IMR-90 (cell line): Measurements from ENCODE around the gene PAX1. TPM values are rescaled to one million over a fixed set of nuclear protein-coding genes. Genes with fewer than 3 reads are reported as not detected.
A peak's percentile ranks its signal among the peaks of the same experiment; 100 is the strongest.

ENCODE experiments used
- ATAC-seq: fragments of 200-7000 bp; cut with Tn5 transposase; 2 replicates; pipeline ENCODE4 v1.9.1; 2020; ENCODE audit warnings: low read depth, mild to moderate bottlenecking, moderate library complexity
- BruUV-seq: library from RNA; stranded (reverse); fragments of 400-500 nt; replicated peaks from 2 replicates; lab custom pipeline; 2021; lab: Mats Ljungman, UMichigan
- CTCF ChIA-PET: fragments of 300-600 bp; formaldehyde crosslinking; extraction: SDS; loops from one replicate; lab custom pipeline; 2021; ENCODE audit warnings: antibody characterized with exemption; lab: Yijun Ruan, JAX
- POLR2A ChIA-PET: fragments of 300-600 bp; sonication (Branson Sonifier 250); formaldehyde crosslinking; loops from one replicate; lab custom pipeline; 2022; ENCODE audit warnings: antibody characterized with exemption; ENCODE audit not compliant: unreplicated experiment; lab: Charles Lee
- DNase-seq: peaks from one replicate; pipeline ENCODE4 v3.0.0; 2013
- H2AFZ ChIP-seq: replicated peaks from 2 replicates; pipeline ENCODE3; 2013; ENCODE audit warnings: low read length, mild to moderate bottlenecking; ENCODE audit not compliant: poor library complexity
- H2AK5ac ChIP-seq: 2 replicates; pipeline ENCODE4 v1.6.1; 2013; ENCODE audit warnings: low read depth, low read length, inconsistent platforms
- H2AK9ac ChIP-seq: replicated peaks from 2 replicates; pipeline ENCODE3; 2013; ENCODE audit warnings: mild to moderate bottlenecking, low read depth, low read length, moderate library complexity; ENCODE audit not compliant: poor library complexity
- H2BK120ac ChIP-seq: 2 replicates; pipeline ENCODE4 v1.6.1; 2013; ENCODE audit warnings: low read depth, low read length, inconsistent platforms
- H2BK15ac ChIP-seq: 3 replicates; pipeline ENCODE4 v1.6.1; 2013; ENCODE audit warnings: low read depth, low read length, inconsistent platforms
- H2BK20ac ChIP-seq: 2 replicates; pipeline ENCODE4 v1.6.1; 2013; ENCODE audit warnings: low read depth, mild to moderate bottlenecking, inconsistent platforms, low read length, moderate library complexity
- H2BK5ac ChIP-seq: 2 replicates; pipeline ENCODE4 v1.6.1; 2013; ENCODE audit warnings: mild to moderate bottlenecking, low read depth, low read length, inconsistent platforms; ENCODE audit not compliant: poor library complexity, severe bottlenecking
- H3K14ac ChIP-seq: replicated peaks from 2 replicates; pipeline ENCODE4 v1.6.1; 2013; ENCODE audit warnings: low read depth, low read length, inconsistent platforms
- H3K18ac ChIP-seq: 2 replicates; pipeline ENCODE4 v1.6.1; 2013; ENCODE audit warnings: low read depth, low read length, control low read depth
- H3K23ac ChIP-seq: 2 replicates; pipeline ENCODE4 v1.6.1; 2013; ENCODE audit warnings: low read depth, low read length, inconsistent platforms
- H3K27ac ChIP-seq: 2 replicates; pipeline ENCODE4 v1.5.1; 2013; ENCODE audit warnings: mild to moderate bottlenecking, control low read depth, low read length; ENCODE audit not compliant: insufficient read depth
- H3K27me3 ChIP-seq: 2 replicates; pipeline ENCODE4 v1.6.1; 2013; ENCODE audit warnings: low read length; ENCODE audit not compliant: control insufficient read depth, insufficient read depth
- H3K36me3 ChIP-seq: 2 replicates; pipeline ENCODE4 v1.6.1; 2013; ENCODE audit warnings: low read length, mixed read lengths; ENCODE audit not compliant: control insufficient read depth, insufficient read depth
- H3K4ac ChIP-seq: 2 replicates; pipeline ENCODE4 v1.6.1; 2013; ENCODE audit warnings: low read depth, low read length, inconsistent platforms
- H3K4me1 ChIP-seq: 2 replicates; pipeline ENCODE4 v1.6.1; 2013; ENCODE audit warnings: low read length, mixed read lengths; ENCODE audit not compliant: control insufficient read depth, insufficient read depth
- H3K4me2 ChIP-seq: 2 replicates; pipeline ENCODE4 v1.6.1; 2013; ENCODE audit warnings: low read depth, mild to moderate bottlenecking, control low read depth, low read length, moderate library complexity
- H3K4me3 ChIP-seq: 2 replicates; pipeline ENCODE4 v1.5.1; 2013; ENCODE audit warnings: low read depth, mild to moderate bottlenecking, control low read depth, low read length, moderate library complexity; ENCODE audit not compliant: insufficient read depth
- H3K56ac ChIP-seq: 2 replicates; pipeline ENCODE4 v1.6.1; 2013; ENCODE audit warnings: low read length, inconsistent platforms; ENCODE audit not compliant: insufficient read depth; ENCODE audit errors: extremely low read depth
- H3K79me1 ChIP-seq, 2 experiments: 2 replicates each; pipeline ENCODE4 v1.6.1; 2013; ENCODE audit warnings: low read length in 2 of 2, inconsistent platforms in 1 of 2, low read depth in 1 of 2
- H3K9ac ChIP-seq: 2 replicates; pipeline ENCODE4 v1.6.1; 2013; ENCODE audit warnings: low read depth, low read length, control low read depth
- H3K9me1 ChIP-seq: 2 replicates; pipeline ENCODE4 v1.6.1; 2013; ENCODE audit warnings: low read length, inconsistent platforms; ENCODE audit not compliant: insufficient read depth
- H3K9me3 ChIP-seq: 2 replicates; pipeline ENCODE4 v1.6.1; 2013; ENCODE audit warnings: low read length; ENCODE audit not compliant: control insufficient read depth, insufficient read depth
- H4K20me1 ChIP-seq: 2 replicates; pipeline ENCODE4 v1.6.1; 2013; ENCODE audit warnings: low read length, inconsistent platforms; ENCODE audit not compliant: insufficient read depth
- H4K5ac ChIP-seq: 2 replicates; pipeline ENCODE4 v1.6.1; 2013; ENCODE audit warnings: mild to moderate bottlenecking, low read depth, low read length, control low read depth
- H4K8ac ChIP-seq, 2 experiments: 2 replicates each; pipeline ENCODE4 v1.6.1; 2013; ENCODE audit warnings: low read depth in 2 of 2, low read length in 2 of 2, control low read depth in 1 of 2, inconsistent platforms in 1 of 2
- H4K91ac ChIP-seq: 2 replicates; pipeline ENCODE4 v1.6.1; 2013; ENCODE audit warnings: low read depth, low read length, inconsistent platforms; ENCODE audit not compliant: insufficient read depth
- BHLHE40 ChIP-seq: fragments of 150-350 bp; IDR thresholded peaks from 2 replicates; pipeline ENCODE4 v1.6.1; 2016; ENCODE audit warnings: mild to moderate bottlenecking, low read depth, low read length
- CEBPB ChIP-seq: IDR thresholded peaks from 2 replicates; pipeline ENCODE4 v1.6.1; 2012; ENCODE audit warnings: low read depth, low read length, improper control_type of control experiment
- CHD1 ChIP-seq: IDR thresholded peaks from 2 replicates; pipeline ENCODE4 v1.6.1; 2012; ENCODE audit warnings: low read depth, low read length, improper control_type of control experiment
- FOS ChIP-seq: fragments of 150-350 bp; IDR thresholded peaks from 2 replicates; pipeline ENCODE4 v1.6.1; 2016; ENCODE audit warnings: low read depth, low read length
- MAFK ChIP-seq: IDR thresholded peaks from 2 replicates; pipeline ENCODE4 v1.6.1; 2012; ENCODE audit warnings: low read depth, low read length, improper control_type of control experiment
- MAZ ChIP-seq: IDR thresholded peaks from 2 replicates; pipeline ENCODE4 v1.6.1; 2012; ENCODE audit warnings: low read depth, mild to moderate bottlenecking, low read length, improper control_type of control experiment, moderate library complexity, borderline replicate concordance
- POLR2A ChIP-seq: IDR thresholded peaks from 2 replicates; pipeline ENCODE4 v1.6.1; 2012; ENCODE audit warnings: mild to moderate bottlenecking, low read depth, low read length
- RAD21 ChIP-seq: IDR thresholded peaks from 2 replicates; pipeline ENCODE4 v1.6.1; 2012; ENCODE audit warnings: low read length, improper control_type of control experiment
- RFX5 ChIP-seq: IDR thresholded peaks from 2 replicates; pipeline ENCODE4 v1.8.0; 2012; ENCODE audit warnings: low read depth, mild to moderate bottlenecking, low read length, moderate library complexity
- WGBS, 2 experiments: methylation state at CpG; one replicate each; pipeline versions ENCODE4 v1.1.5 to v1.1.7; 2013; ENCODE audit warnings: missing lambda C conversion rate in 2 of 2; ENCODE audit not compliant: insufficient read length in 1 of 2; ENCODE audit errors: extremely low coverage in 2 of 2; 5-methylcytosine and 5-hydroxymethylcytosine counted together
- dilution Hi-C: fragments of 300-500 bp; cut with HindIII; formaldehyde crosslinking; loops from one replicate; pipeline ENCODE4 v1.14.3; 2018; ENCODE audit warnings: low sequenced_read_pairs; ENCODE audit not compliant: unreplicated experiment
- in situ Hi-C: fragments of 300-500 bp; cut with MboI; formaldehyde crosslinking; loops from 3 replicates; pipeline ENCODE4 v1.14.3; 2019; ENCODE audit warnings: low sequenced_read_pairs, inconsistent platforms, mixed read lengths
- intact Hi-C: fragments of 100-400 bp; cut with micrococcal nuclease; formaldehyde crosslinking; loops from 2 replicates; pipeline ENCODE4 v1.10.0; 2022
- polyA plus RNA-seq, 3 experiments: library from polyadenylated mRNA; depleted of rRNA; stranded (reverse); fragments of >200 nt; gene quantifications; 2 replicates each; pipeline ENCODE4 v1.2.3, GENCODE V29; 2012; ENCODE audit warnings: low replicate concordance in 1 of 3
- total RNA-seq: library from RNA; depleted of rRNA; stranded (reverse); fragments of >200 nt; gene quantifications from 2 replicates; pipeline ENCODE4 v1.2.3, GENCODE V29; 2012
- TF ChIP-seq, protein P1 (sequence below): fragments of 150-350 bp; IDR thresholded peaks from 2 replicates; pipeline ENCODE4 v1.6.1; 2017; ENCODE audit warnings: mild to moderate bottlenecking, antibody characterized with exemption, low read length, low read depth

PAX1 gene
- total and polyA plus RNA-seq, 2 of the 4 experiments (the other 2 are of a cell fraction), result not detected

DNA sequence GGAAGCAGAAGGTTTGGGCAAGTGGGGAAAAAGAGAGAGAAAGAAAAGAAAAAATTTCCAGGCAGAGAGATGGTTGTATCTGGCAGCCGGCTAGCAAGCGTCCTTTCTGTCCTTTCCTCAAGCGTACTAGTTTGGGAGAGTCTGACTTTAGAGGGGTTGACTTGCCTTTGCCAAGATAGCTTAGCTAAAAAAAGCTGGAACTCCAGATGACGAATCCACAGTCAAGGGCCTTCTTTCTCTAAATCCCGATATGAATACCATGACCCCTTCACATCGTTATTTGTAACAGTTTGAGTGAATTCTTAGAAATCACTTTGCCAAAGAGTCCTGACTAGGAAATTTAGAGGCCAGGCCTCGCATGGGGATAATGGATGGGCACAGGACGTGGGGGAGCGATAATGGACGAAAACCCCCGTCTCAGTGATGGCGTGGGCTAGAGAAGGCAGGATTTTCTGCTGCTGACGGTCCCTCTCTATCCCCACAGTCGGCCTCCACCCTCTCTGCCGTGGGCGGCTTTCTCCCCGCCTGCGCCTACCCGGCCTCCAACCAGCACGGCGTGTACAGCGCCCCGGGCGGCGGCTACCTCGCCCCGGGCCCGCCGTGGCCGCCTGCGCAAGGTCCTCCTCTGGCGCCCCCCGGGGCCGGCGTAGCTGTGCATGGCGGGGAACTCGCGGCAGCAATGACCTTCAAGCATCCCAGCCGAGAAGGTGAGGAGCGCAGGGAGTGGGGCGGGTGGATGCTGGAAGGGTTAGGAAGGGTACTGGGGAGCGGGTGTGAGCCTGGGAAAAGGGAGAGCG is 3.5 kb downstream of the PAX1 start:
- no peaks in the 10 kb centered on the region for H4K20me1 ChIP-seq
- intact Hi-C loops, result no loop called here
- POLR2A ChIA-PET, result no interaction called here

More for the DNA sequence above, 3.5 kb downstream of the PAX1 start:
- in situ Hi-C loops, result loop anchor here (25.0 kb wide), 1 partner anchor 603 kb away; no protein-coding TSS in a partner anchor
- Histone ChIP-seq H3K18ac (no peak overlapping the region), H3K4ac (no peak overlapping the region), H3K36me3 (no peaks in the 10 kb centered on the region), H3K4me1 (no peaks in the 10 kb centered on the region), H4K8ac (no peak overlapping the region), H3K9ac (no peak overlapping the region), H4K91ac (no peak overlapping the region), H3K14ac (no peak overlapping the region), H3K23ac (no peak overlapping the region), H2BK20ac (no peak overlapping the region), H2BK120ac (no peak overlapping the region), H3K4me2 (no peak overlapping the region), H3K56ac (no peak overlapping the region), H3K27ac (no peak overlapping the region), H2BK5ac (no peak overlapping the region), H2AFZ (peak overlapping the region; percentile 6), H3K9me3 (no peaks in the 10 kb centered on the region), H2AK9ac (no peak overlapping the region), H3K9me1 (no peaks in the 10 kb centered on the region), H3K4me3 (no peak overlapping the region), H2AK5ac (no peak overlapping the region), H4K5ac (no peak overlapping the region), H2BK15ac (no peak overlapping the region), H3K79me1 (no peaks in the 10 kb centered on the region), H3K27me3 (peaks cover 52% of the 10 kb centered on the region)
- CTCF ChIA-PET, result no interaction called here
- BruUV-seq, result no TSS peak
- DNase-seq (no peak), ATAC-seq (no peak)
- no peak for TF ChIP-seq RFX5
- TF ChIP-seq BHLHE40, result no peak
- no peak for TF ChIP-seq FOS
- no peak for TF ChIP-seq MAFK
- TF ChIP-seq CHD1, result no peak
- TF ChIP-seq CEBPB, result no peak
- TF ChIP-seq, protein P1, sequence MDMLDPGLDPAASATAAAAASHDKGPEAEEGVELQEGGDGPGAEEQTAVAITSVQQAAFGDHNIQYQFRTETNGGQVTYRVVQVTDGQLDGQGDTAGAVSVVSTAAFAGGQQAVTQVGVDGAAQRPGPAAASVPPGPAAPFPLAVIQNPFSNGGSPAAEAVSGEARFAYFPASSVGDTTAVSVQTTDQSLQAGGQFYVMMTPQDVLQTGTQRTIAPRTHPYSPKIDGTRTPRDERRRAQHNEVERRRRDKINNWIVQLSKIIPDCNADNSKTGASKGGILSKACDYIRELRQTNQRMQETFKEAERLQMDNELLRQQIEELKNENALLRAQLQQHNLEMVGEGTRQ, result no peak
- no peak for TF ChIP-seq POLR2A
- no peak for TF ChIP-seq MAZ
- no peak for TF ChIP-seq RAD21
- no CpG with 5 or more reads among the region's 43 CpGs for WGBS, 2 experiments
- dilution Hi-C loops, result no loop called here
